H9 (cell line): Measurements from ENCODE around the gene IL1A. TPM values are rescaled to one million over a fixed set of nuclear protein-coding genes. Genes with fewer than 3 reads are reported as not detected.

Experiments
- DNase-seq: peaks from one replicate; pipeline ENCODE4 v3.0.0-alpha.2; 2017
- H2AFZ ChIP-seq: one replicate; pipeline ENCODE4 v1.6.1; 2013; ENCODE audit warnings: mild to moderate bottlenecking, low read length, control low read depth, moderate library complexity
- H2AK5ac ChIP-seq: 2 replicates; pipeline ENCODE4 v1.6.1; 2013; ENCODE audit warnings: low read length, control low read depth, mixed read lengths; ENCODE audit not compliant: insufficient read length
- H2BK120ac ChIP-seq: one replicate; pipeline ENCODE4 v1.6.1; 2013; ENCODE audit warnings: low read depth, mild to moderate bottlenecking, low read length, control low read depth, inconsistent platforms; ENCODE audit not compliant: poor library complexity, severe bottlenecking
- H2BK12ac ChIP-seq: 2 replicates; pipeline ENCODE4 v1.6.1; 2013; ENCODE audit warnings: low read length, control low read depth, mixed read lengths, low read depth; ENCODE audit not compliant: insufficient read length
- H2BK15ac ChIP-seq: 2 replicates; pipeline ENCODE4 v1.6.1; 2013; ENCODE audit warnings: low read depth, low read length, control low read depth
- H2BK20ac ChIP-seq: one replicate; pipeline ENCODE4 v1.6.1; 2013; ENCODE audit warnings: low read depth, mild to moderate bottlenecking, low read length, control low read depth, inconsistent platforms; ENCODE audit not compliant: poor library complexity, severe bottlenecking
- H2BK5ac ChIP-seq: 2 replicates; pipeline ENCODE4 v1.6.1; 2013; ENCODE audit warnings: low read length, control low read depth, mixed read lengths; ENCODE audit not compliant: insufficient read length
- H3K14ac ChIP-seq: 2 replicates; pipeline ENCODE4 v1.6.1; 2013; ENCODE audit warnings: low read length, control low read depth; ENCODE audit not compliant: insufficient read depth
- H3K18ac ChIP-seq: 2 replicates; pipeline ENCODE4 v1.6.1; 2013; ENCODE audit warnings: low read depth, mild to moderate bottlenecking, mixed read lengths, low read length, control low read depth; ENCODE audit not compliant: insufficient read length
- H3K23ac ChIP-seq: 2 replicates; pipeline ENCODE4 v1.6.1; 2013; ENCODE audit warnings: low read length, control low read depth, mixed read lengths, low read depth; ENCODE audit not compliant: insufficient read length
- H3K23me2 ChIP-seq: 2 replicates; pipeline ENCODE4 v1.6.1; 2013; ENCODE audit warnings: low read depth, mild to moderate bottlenecking, mixed read lengths, low read length, control low read depth; ENCODE audit not compliant: insufficient read length, poor library complexity, severe bottlenecking
- H3K27ac ChIP-seq: 2 replicates; pipeline ENCODE4 v1.5.1; 2013; ENCODE audit warnings: low read length, control low read depth, mixed read lengths, low read depth; ENCODE audit not compliant: insufficient read length
- H3K27me3 ChIP-seq: 2 replicates; pipeline ENCODE4 v1.6.1; 2013; ENCODE audit warnings: low read length, control low read depth, inconsistent platforms; ENCODE audit not compliant: insufficient read depth
- H3K4ac ChIP-seq: 2 replicates; pipeline ENCODE4 v1.6.1; 2013; ENCODE audit warnings: low read depth, mild to moderate bottlenecking, control low read depth, inconsistent platforms, low read length, moderate library complexity
- H3K4me1 ChIP-seq: 2 replicates; pipeline ENCODE4 v1.6.1; 2013; ENCODE audit warnings: low read length, control low read depth, inconsistent platforms; ENCODE audit not compliant: insufficient read depth
- H3K4me2 ChIP-seq: 2 replicates; pipeline ENCODE4 v1.6.1; 2013; ENCODE audit warnings: low read length, control low read depth, mixed read lengths; ENCODE audit not compliant: insufficient read length, insufficient read depth
- H3K56ac ChIP-seq: 2 replicates; pipeline ENCODE4 v1.6.1; 2013; ENCODE audit warnings: low read depth, mild to moderate bottlenecking, mixed read lengths, low read length, control low read depth; ENCODE audit not compliant: insufficient read length
- H3K79me1 ChIP-seq: 2 replicates; pipeline ENCODE4 v1.6.1; 2013; ENCODE audit warnings: low read depth, mild to moderate bottlenecking, moderate library complexity, low read length, control low read depth, inconsistent platforms; ENCODE audit not compliant: insufficient read depth, poor library complexity, severe bottlenecking
- H3K79me2 ChIP-seq: 2 replicates; pipeline ENCODE4 v1.6.1; 2013; ENCODE audit warnings: low read length, control low read depth, inconsistent platforms; ENCODE audit not compliant: insufficient read depth
- H3K9ac ChIP-seq: 2 replicates; pipeline ENCODE4 v1.6.1; 2013; ENCODE audit warnings: low read length, control low read depth, mixed read lengths; ENCODE audit not compliant: insufficient read length; ENCODE audit errors: extremely low read depth
- H3K9me3 ChIP-seq: one replicate; pipeline ENCODE4 v1.6.1; 2013; ENCODE audit warnings: low read depth, low read length, inconsistent platforms; ENCODE audit not compliant: control insufficient read depth
- H3T11ph ChIP-seq: one replicate; pipeline ENCODE4 v1.6.1; 2013; ENCODE audit warnings: mild to moderate bottlenecking, low read length, control low read depth, inconsistent platforms
- H4K20me1 ChIP-seq: one replicate; pipeline ENCODE4 v1.6.1; 2013; ENCODE audit not compliant: control insufficient read depth, insufficient read length, insufficient read depth
- H4K5ac ChIP-seq: 2 replicates; pipeline ENCODE4 v1.6.1; 2013; ENCODE audit warnings: low read depth, mild to moderate bottlenecking, mixed read lengths, low read length, control low read depth; ENCODE audit not compliant: insufficient read length
- H4K8ac ChIP-seq: replicated peaks from 2 replicates; pipeline ENCODE4 v1.6.1; 2013; ENCODE audit warnings: low read length, control low read depth, mixed read lengths, low read depth; ENCODE audit not compliant: insufficient read length
- H4K91ac ChIP-seq: 2 replicates; pipeline ENCODE4 v1.6.1; 2013; ENCODE audit warnings: low read depth, mild to moderate bottlenecking, moderate library complexity, mixed read lengths, low read length, control low read depth; ENCODE audit not compliant: insufficient read length
- H3K27ac Mint-ChIP-seq, 3 experiments: 2 replicates in 2 of 3; 3 replicates in 1 of 3; pipeline ENCODE4 v1.8.0; 2020 to 2021; ENCODE audit warnings: mixed read lengths in 3 of 3, mild to moderate bottlenecking in 1 of 3, moderate library complexity in 1 of 3
- H3K27me3 Mint-ChIP-seq: 2 replicates; pipeline ENCODE4 v1.8.0; 2021; ENCODE audit warnings: low read depth, mild to moderate bottlenecking, moderate library complexity, mixed read lengths
- H3K36me3 Mint-ChIP-seq, 3 experiments: 2 replicates in 2 of 3; 3 replicates in 1 of 3; pipeline ENCODE4 v1.8.0; 2020 to 2021; ENCODE audit warnings: low read depth in 3 of 3, mixed read lengths in 3 of 3; ENCODE audit not compliant: insufficient read depth in 1 of 3
- H3K4me1 Mint-ChIP-seq, 2 experiments: 2 replicates each; pipeline ENCODE4 v1.8.0; 2020; ENCODE audit warnings: mixed read lengths in 2 of 2
- H3K4me3 Mint-ChIP-seq, 2 experiments: 2 replicates in 1 of 2; 3 replicates in 1 of 2; pipeline ENCODE4 v1.8.0; 2020 to 2021; ENCODE audit warnings: mild to moderate bottlenecking in 2 of 2, mixed read lengths in 2 of 2, moderate library complexity in 1 of 2
- H3K9me3 Mint-ChIP-seq, 2 experiments: 2 replicates in 1 of 2; 3 replicates in 1 of 2; pipeline ENCODE4 v1.8.0; 2020; ENCODE audit warnings: mild to moderate bottlenecking in 2 of 2, mixed read lengths in 2 of 2, moderate library complexity in 1 of 2
- CTCF ChIP-seq: fragments of 200-600 bp; sonication (generic); conservative IDR thresholded peaks from 3 replicates; pipeline ENCODE4 v1.8.0; 2021; ENCODE audit warnings: antibody characterized with exemption, mild to moderate bottlenecking
- WGBS: extraction: QIAGEN DNeasy Blood & Tissue Kit; methylation state at CpG from one replicate; pipeline ENCODE4 v1.1.7; 2013; ENCODE audit warnings: missing lambda C conversion rate, low lambda C conversion rate, mixed read lengths; ENCODE audit not compliant: insufficient read length; ENCODE audit errors: extremely low coverage; 5-methylcytosine and 5-hydroxymethylcytosine counted together
- total RNA-seq: library from RNA; stranded (reverse); gene quantifications from 2 replicates; pipeline ENCODE4 v1.2.1, GENCODE V29; 2021

The IL1A gene
- total RNA-seq, 1 experiment from 2014 or later = 0.35 TPM

GRCh38 chr2:112757265-112757664 lies 27.0 kb downstream of the IL1A start:
- no CpG with 5 or more reads among the region's 3 CpGs for WGBS

More at GRCh38 chr2:112757265-112757664, 27.0 kb downstream of the IL1A start:
- Histone ChIP-seq H2BK120ac (no peak overlapping the region), H3K79me2 (no peaks in the 10 kb centered on the region), H3K79me1 (peaks cover 3% of the 10 kb centered on the region), H3K4ac (no peak overlapping the region), H3K4me1 (no peaks in the 10 kb centered on the region; the same call in 1 of the 2 replicates), H2BK15ac (no peak overlapping the region), H4K5ac (no peak overlapping the region), H3K56ac (no peak overlapping the region), H4K91ac (no peak overlapping the region), H3K9ac (no peak overlapping the region), H2AK5ac (no peak overlapping the region), H3K23ac (no peak overlapping the region), H3K4me2 (no peak overlapping the region), H3K9me3 (no peaks in the 10 kb centered on the region), H3K14ac (no peak overlapping the region), H2BK20ac (no peak overlapping the region), H2BK12ac (no peak overlapping the region), H3K18ac (no peak overlapping the region), H3T11ph (no peak overlapping the region), H2AFZ (no peak overlapping the region), H3K27ac (no peak overlapping the region), H2BK5ac (no peak overlapping the region), H3K27me3 (no peaks in the 10 kb centered on the region), H4K20me1 (no peaks in the 10 kb centered on the region), H3K23me2 (no peaks in the 10 kb centered on the region), H4K8ac (no peak overlapping the region)
- Mint-ChIP-seq H3K36me3 (peaks cover 22 to 81% (median 78%) of the 10 kb centered on the region in 3 experiments; a peak in 6 of 7 replicates), H3K9me3 (no peaks in the 10 kb centered on the region), H3K4me1 (peaks cover 2% of the 10 kb centered on the region in 2 experiments; a peak in 2 of 4 replicates), H3K27ac (no peak overlapping the region), H3K27me3 (no peaks in the 10 kb centered on the region), H3K4me3 (no peak overlapping the region)
- TF ChIP-seq CTCF = no peak
- DNase-seq = no peak
